HepG2 (cell line): ENCODE measurements around the gene MAN1C1. TPM values are rescaled to one million over a fixed set of nuclear protein-coding genes. Genes with fewer than 3 reads are reported as not detected.

Source experiments
- BHLHE40 ChIP-seq: IDR thresholded peaks from 2 replicates; pipeline ENCODE4 v1.6.1; 2011; ENCODE audit warnings: low read length, improper control_type of control experiment
- CCAR2 ChIP-seq: fragments of 200-400 bp; formaldehyde crosslinking; optimal IDR thresholded peaks from 2 replicates; pipeline ENCODE3; 2018; ENCODE audit warnings: low read depth, mild to moderate bottlenecking, low read length, moderate library complexity
- KLF11 ChIP-seq: IDR thresholded peaks from 2 replicates; pipeline ENCODE4 v1.6.1; 2016; ENCODE audit warnings: missing compliant biosample characterization
- MTF2 ChIP-seq: sonication (generic); formaldehyde crosslinking; IDR thresholded peaks from 2 replicates; pipeline ENCODE4 v1.5.0; 2020; ENCODE audit warnings: missing genetic modification reagents, borderline replicate concordance
- NFKBIZ ChIP-seq: IDR thresholded peaks from 2 replicates; pipeline ENCODE4 v1.6.1; 2018; ENCODE audit warnings: missing genetic modification reagents, missing compliant biosample characterization
- PRMT3 ChIP-seq: sonication (generic); formaldehyde crosslinking; IDR thresholded peaks from 2 replicates; pipeline ENCODE4 v1.8.1; 2022; ENCODE audit warnings: low read depth, mild to moderate bottlenecking, moderate library complexity, missing genetic modification reagents, borderline replicate concordance
- TBX2 ChIP-seq: sonication (generic); formaldehyde crosslinking; IDR thresholded peaks from 2 replicates; pipeline ENCODE4 v1.5.0; 2020; ENCODE audit warnings: missing genetic modification reagents, mild to moderate bottlenecking, borderline replicate concordance
- ZFP36L2 ChIP-seq: sonication (generic); formaldehyde crosslinking; IDR thresholded peaks from 2 replicates; pipeline ENCODE4 v1.4.0; 2020; ENCODE audit warnings: missing genetic modification reagents
- ZMYM2 ChIP-seq: sonication (generic); formaldehyde crosslinking; IDR thresholded peaks from 2 replicates; pipeline ENCODE4 v1.8.0; 2022; ENCODE audit warnings: mild to moderate bottlenecking, missing genetic modification reagents
- ZNF124 ChIP-seq: sonication (generic); formaldehyde crosslinking; IDR thresholded peaks from 2 replicates; pipeline ENCODE4 v1.4.0; 2020; ENCODE audit warnings: missing genetic modification reagents
- ZNF234 ChIP-seq: sonication (generic); formaldehyde crosslinking; conservative IDR thresholded peaks from 2 replicates; pipeline ENCODE4 v1.5.1; 2020; ENCODE audit warnings: mild to moderate bottlenecking, missing genetic modification reagents
- ZNF251 ChIP-seq: sonication (generic); formaldehyde crosslinking; IDR thresholded peaks from 2 replicates; pipeline ENCODE4 v1.9.0; 2021; ENCODE audit warnings: mild to moderate bottlenecking, missing genetic modification reagents
- ZNF329 ChIP-seq: sonication (generic); formaldehyde crosslinking; IDR thresholded peaks from 2 replicates; pipeline ENCODE4 v1.9.0; 2021; ENCODE audit warnings: low read depth, mild to moderate bottlenecking, missing genetic modification reagents
- ZNF414 ChIP-seq: sonication (generic); formaldehyde crosslinking; IDR thresholded peaks from 2 replicates; pipeline ENCODE4 v1.5.0; 2020; ENCODE audit warnings: missing genetic modification reagents
- ZNF761 ChIP-seq: sonication (generic); formaldehyde crosslinking; conservative IDR thresholded peaks from 2 replicates; pipeline ENCODE4 v1.4.0; 2020; ENCODE audit warnings: mild to moderate bottlenecking, missing genetic modification reagents
- polyA plus RNA-seq, 8 experiments: library from polyadenylated mRNA; depleted of rRNA in 3 of 8; stranded (reverse) in 7 of 8; unstranded in 1 of 8; fragments of >200 nt; fragmentation: Illumina TruSeq in 4 of 8; extraction: Trizol in 4 of 8; gene quantifications; 2 replicates each; pipeline versions ENCODE4 v1.2.1 to v1.2.3, GENCODE V29; 2011 to 2016; ENCODE audit warnings: low read depth in 4 of 8, missing spikeins in 1 of 8, mixed read lengths in 1 of 8; ENCODE audit not compliant: insufficient read depth in 1 of 8
- total RNA-seq, 5 experiments: library from RNA; depleted of rRNA; stranded (reverse); fragments of >200 nt; fragmentation: Illumina TruSeq; extraction: Trizol; gene quantifications; 2 replicates each; pipeline ENCODE4 v1.2.3, GENCODE V29; 2016; ENCODE audit warnings: low read depth in 1 of 5
- TF ChIP-seq, protein P1 (sequence below): sonication (generic); formaldehyde crosslinking; IDR thresholded peaks from 2 replicates; pipeline ENCODE4 v1.4.0; 2020; ENCODE audit warnings: low read depth, missing genetic modification reagents
- TF ChIP-seq, protein P2 (sequence below): sonication (generic); formaldehyde crosslinking; IDR thresholded peaks from 2 replicates; pipeline ENCODE4 v1.5.0; 2020; ENCODE audit warnings: mild to moderate bottlenecking, missing genetic modification reagents, borderline replicate concordance
- TF ChIP-seq, protein P3 (sequence below): sonication (generic); formaldehyde crosslinking; IDR thresholded peaks from 2 replicates; pipeline ENCODE4 v1.8.0; 2022; ENCODE audit warnings: mild to moderate bottlenecking, missing genetic modification reagents, moderate library complexity
- TF ChIP-seq, protein P4 (sequence below): sonication (generic); formaldehyde crosslinking; IDR thresholded peaks from 2 replicates; pipeline ENCODE4 v1.5.0; 2020; ENCODE audit warnings: mild to moderate bottlenecking, missing genetic modification reagents

MAN1C1 gene
- total and polyA plus RNA-seq, 2 of the 13 experiments (the other 11 are each of a cell fraction or from before 2014, with no cell fraction given) = 0.18 to 0.49 TPM

- TF ChIP-seq ZNF414 (peak; percentile 84; the same call in 1 of the 2 replicates), ZNF124 (CRISPR knock-in tag) (no peak), KLF11 (peak; percentile 61; the same call in 1 of the 2 replicates), PRMT3 (0 out of 2 replicates have a peak, but pooled peaks have one; percentile 25), ZNF329 (no peak; the same call in 1 of the 2 replicates), TBX2 (CRISPR knock-in tag) (peak; percentile 93), ZNF251 (CRISPR knock-in tag) (no peak), MTF2 (CRISPR knock-in tag) (no peak; the same call in 1 of the 2 replicates), ZNF761 (CRISPR knock-in tag) (peak; percentile 78; the same call in 1 of the 2 replicates), CCAR2 (no peak), ZFP36L2 (CRISPR knock-in tag) (no peak), NFKBIZ (CRISPR knock-in tag) (0 out of 2 replicates have a peak, but pooled peaks have one; percentile 21), ZMYM2 (CRISPR knock-in tag) (no peak), BHLHE40 (no peak), ZNF234 (CRISPR knock-in tag) (no peak)
- TF ChIP-seq, protein P1, sequence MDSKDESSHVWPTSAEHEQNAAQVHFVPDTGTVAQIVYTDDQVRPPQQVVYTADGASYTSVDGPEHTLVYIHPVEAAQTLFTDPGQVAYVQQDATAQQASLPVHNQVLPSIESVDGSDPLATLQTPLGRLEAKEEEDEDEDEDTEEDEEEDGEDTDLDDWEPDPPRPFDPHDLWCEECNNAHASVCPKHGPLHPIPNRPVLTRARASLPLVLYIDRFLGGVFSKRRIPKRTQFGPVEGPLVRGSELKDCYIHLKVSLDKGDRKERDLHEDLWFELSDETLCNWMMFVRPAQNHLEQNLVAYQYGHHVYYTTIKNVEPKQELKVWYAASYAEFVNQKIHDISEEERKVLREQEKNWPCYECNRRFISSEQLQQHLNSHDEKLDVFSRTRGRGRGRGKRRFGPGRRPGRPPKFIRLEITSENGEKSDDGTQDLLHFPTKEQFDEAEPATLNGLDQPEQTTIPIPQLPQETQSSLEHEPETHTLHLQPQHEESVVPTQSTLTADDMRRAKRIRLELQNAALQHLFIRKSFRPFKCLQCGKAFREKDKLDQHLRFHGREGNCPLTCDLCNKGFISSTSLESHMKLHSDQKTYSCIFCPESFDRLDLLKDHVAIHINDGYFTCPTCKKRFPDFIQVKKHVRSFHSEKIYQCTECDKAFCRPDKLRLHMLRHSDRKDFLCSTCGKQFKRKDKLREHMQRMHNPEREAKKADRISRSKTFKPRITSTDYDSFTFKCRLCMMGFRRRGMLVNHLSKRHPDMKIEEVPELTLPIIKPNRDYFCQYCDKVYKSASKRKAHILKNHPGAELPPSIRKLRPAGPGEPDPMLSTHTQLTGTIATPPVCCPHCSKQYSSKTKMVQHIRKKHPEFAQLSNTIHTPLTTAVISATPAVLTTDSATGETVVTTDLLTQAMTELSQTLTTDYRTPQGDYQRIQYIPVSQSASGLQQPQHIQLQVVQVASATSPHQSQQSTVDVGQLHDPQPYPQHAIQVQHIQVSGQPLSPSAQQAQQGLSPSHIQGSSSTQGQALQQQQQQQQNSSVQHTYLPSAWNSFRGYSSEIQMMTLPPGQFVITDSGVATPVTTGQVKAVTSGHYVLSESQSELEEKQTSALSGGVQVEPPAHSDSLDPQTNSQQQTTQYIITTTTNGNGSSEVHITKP (CRISPR knock-in tag) = 0 out of 2 replicates have a peak, but pooled peaks have one; percentile 35
- TF ChIP-seq, protein P2, sequence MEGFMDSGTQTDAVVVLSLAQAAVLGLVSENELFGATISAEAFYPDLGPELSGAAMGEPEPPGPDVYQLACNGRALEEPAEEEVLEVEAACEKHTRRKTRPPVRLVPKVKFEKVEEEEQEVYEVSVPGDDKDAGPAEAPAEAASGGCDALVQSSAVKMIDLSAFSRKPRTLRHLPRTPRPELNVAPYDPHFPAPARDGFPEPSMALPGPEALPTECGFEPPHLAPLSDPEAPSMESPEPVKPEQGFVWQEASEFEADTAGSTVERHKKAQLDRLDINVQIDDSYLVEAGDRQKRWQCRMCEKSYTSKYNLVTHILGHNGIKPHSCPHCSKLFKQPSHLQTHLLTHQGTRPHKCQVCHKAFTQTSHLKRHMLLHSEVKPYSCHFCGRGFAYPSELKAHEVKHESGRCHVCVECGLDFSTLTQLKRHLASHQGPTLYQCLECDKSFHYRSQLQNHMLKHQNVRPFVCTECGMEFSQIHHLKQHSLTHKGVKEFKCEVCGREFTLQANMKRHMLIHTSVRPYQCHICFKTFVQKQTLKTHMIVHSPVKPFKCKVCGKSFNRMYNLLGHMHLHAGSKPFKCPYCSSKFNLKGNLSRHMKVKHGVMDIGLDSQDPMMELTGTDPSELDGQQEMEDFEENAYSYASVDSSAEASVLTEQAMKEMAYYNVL (CRISPR knock-in tag) = 0 out of 2 replicates have a peak, but pooled peaks have one; percentile 54
- TF ChIP-seq, protein P3, sequence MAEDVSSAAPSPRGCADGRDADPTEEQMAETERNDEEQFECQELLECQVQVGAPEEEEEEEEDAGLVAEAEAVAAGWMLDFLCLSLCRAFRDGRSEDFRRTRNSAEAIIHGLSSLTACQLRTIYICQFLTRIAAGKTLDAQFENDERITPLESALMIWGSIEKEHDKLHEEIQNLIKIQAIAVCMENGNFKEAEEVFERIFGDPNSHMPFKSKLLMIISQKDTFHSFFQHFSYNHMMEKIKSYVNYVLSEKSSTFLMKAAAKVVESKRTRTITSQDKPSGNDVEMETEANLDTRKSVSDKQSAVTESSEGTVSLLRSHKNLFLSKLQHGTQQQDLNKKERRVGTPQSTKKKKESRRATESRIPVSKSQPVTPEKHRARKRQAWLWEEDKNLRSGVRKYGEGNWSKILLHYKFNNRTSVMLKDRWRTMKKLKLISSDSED (CRISPR knock-in tag) = no peak
- TF ChIP-seq, protein P4, sequence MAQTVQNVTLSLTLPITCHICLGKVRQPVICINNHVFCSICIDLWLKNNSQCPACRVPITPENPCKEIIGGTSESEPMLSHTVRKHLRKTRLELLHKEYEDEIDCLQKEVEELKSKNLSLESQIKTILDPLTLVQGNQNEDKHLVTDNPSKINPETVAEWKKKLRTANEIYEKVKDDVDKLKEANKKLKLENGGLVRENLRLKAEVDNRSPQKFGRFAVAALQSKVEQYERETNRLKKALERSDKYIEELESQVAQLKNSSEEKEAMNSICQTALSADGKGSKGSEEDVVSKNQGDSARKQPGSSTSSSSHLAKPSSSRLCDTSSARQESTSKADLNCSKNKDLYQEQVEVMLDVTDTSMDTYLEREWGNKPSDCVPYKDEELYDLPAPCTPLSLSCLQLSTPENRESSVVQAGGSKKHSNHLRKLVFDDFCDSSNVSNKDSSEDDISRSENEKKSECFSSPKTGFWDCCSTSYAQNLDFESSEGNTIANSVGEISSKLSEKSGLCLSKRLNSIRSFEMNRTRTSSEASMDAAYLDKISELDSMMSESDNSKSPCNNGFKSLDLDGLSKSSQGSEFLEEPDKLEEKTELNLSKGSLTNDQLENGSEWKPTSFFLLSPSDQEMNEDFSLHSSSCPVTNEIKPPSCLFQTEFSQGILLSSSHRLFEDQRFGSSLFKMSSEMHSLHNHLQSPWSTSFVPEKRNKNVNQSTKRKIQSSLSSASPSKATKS (CRISPR knock-in tag) = no peak
These were observed 203.1 kb downstream of the MAN1C1 start, which contains the start of gene MTFR1L (continued) for GRCh38 chr1:25819491-25820246.
